OCI-LY1 (cell line): Measurements from ENCODE around the gene TSPAN6.

Source experiments
- H2AFZ ChIP-seq: fragments of 200-600 bp; sonication (generic), shearing (Covaris generic); 2 replicates; pipeline ENCODE4 v1.6.0; 2014; ENCODE audit warnings: antibody characterized with exemption, mild to moderate bottlenecking, low read length
- H3F3A ChIP-seq: fragments of 200-600 bp; sonication (generic), shearing (Covaris generic); 2 replicates; pipeline ENCODE4 v1.6.0; 2014; ENCODE audit warnings: mild to moderate bottlenecking, antibody characterized with exemption, low read length, moderate library complexity; ENCODE audit not compliant: insufficient read depth
- H3K27ac ChIP-seq: fragments of 200-600 bp; sonication (generic); 2 replicates; pipeline ENCODE4 v1.5.1; 2014; ENCODE audit warnings: low read length, mixed run types, mild to moderate bottlenecking, low read depth; ENCODE audit not compliant: poor library complexity, severe bottlenecking
- H3K27me3 ChIP-seq: fragments of 200-600 bp; sonication (generic); 2 replicates; pipeline ENCODE4 v1.6.0; 2014; ENCODE audit warnings: antibody characterized with exemption, mild to moderate bottlenecking, low read length, moderate library complexity; ENCODE audit not compliant: insufficient read depth
- H3K36me3 ChIP-seq: fragments of 200-600 bp; sonication (generic); 2 replicates; pipeline ENCODE4 v1.6.1; 2014; ENCODE audit warnings: mild to moderate bottlenecking, antibody characterized with exemption, low read length, moderate library complexity, mixed read lengths; ENCODE audit not compliant: insufficient read depth
- H3K4me1 ChIP-seq: fragments of 200-600 bp; sonication (generic); 2 replicates; pipeline ENCODE4 v1.5.1; 2014; ENCODE audit warnings: mild to moderate bottlenecking, low read length, moderate library complexity; ENCODE audit not compliant: insufficient read depth, severe bottlenecking
- H3K4me2 ChIP-seq: fragments of 200-600 bp; sonication (generic), shearing (Covaris generic); 2 replicates; pipeline ENCODE4 v1.6.1; 2014; ENCODE audit warnings: low read length
- H3K4me3 ChIP-seq: fragments of 200-600 bp; sonication (generic); 2 replicates; pipeline ENCODE4 v1.5.1; 2014; ENCODE audit warnings: low read length, low read depth, mild to moderate bottlenecking, mixed read lengths; ENCODE audit not compliant: poor library complexity, severe bottlenecking
- H3K79me2 ChIP-seq: fragments of 200-600 bp; shearing (Covaris generic); 2 replicates; pipeline ENCODE4 v1.6.1; 2016; ENCODE audit warnings: mixed run types, low read length, mixed read lengths; ENCODE audit not compliant: insufficient read depth
- H3K9ac ChIP-seq: fragments of 200-600 bp; sonication (generic), shearing (Covaris generic); 2 replicates; pipeline ENCODE4 v1.6.1; 2014; ENCODE audit warnings: mild to moderate bottlenecking, low read length, mixed read lengths
- H3K9me2 ChIP-seq: fragments of 200-600 bp; sonication (generic), shearing (Covaris generic); 2 replicates; pipeline ENCODE4 v1.6.1; 2014; ENCODE audit warnings: low read depth, mild to moderate bottlenecking, low read length, mixed read lengths
- H3K9me3 ChIP-seq: fragments of 200-600 bp; shearing (Covaris generic); 2 replicates; pipeline ENCODE4 v1.6.1; 2014; ENCODE audit warnings: low read length, mixed read lengths
- H4K20me1 ChIP-seq: fragments of 200-600 bp; sonication (generic), shearing (Covaris generic); 2 replicates; pipeline ENCODE4 v1.6.0; 2016; ENCODE audit warnings: mild to moderate bottlenecking, low read length; ENCODE audit not compliant: insufficient read depth
- EZH2 ChIP-seq: fragments of 200-600 bp; sonication (generic), shearing (Covaris generic); IDR thresholded peaks from 2 replicates; pipeline ENCODE4 v1.8.0; 2017; ENCODE audit warnings: borderline replicate concordance, mixed run types, mild to moderate bottlenecking, antibody characterized with exemption, low read length, moderate library complexity, mixed read lengths
- TF ChIP-seq, protein P1 (sequence below): fragments of 200-600 bp; sonication (generic), shearing (Covaris generic); IDR thresholded peaks from 2 replicates; pipeline ENCODE4 v1.5.1; 2017; ENCODE audit warnings: mild to moderate bottlenecking, antibody characterized with exemption, low read length, moderate library complexity, mixed read lengths

The TSPAN6 gene

DNA sequence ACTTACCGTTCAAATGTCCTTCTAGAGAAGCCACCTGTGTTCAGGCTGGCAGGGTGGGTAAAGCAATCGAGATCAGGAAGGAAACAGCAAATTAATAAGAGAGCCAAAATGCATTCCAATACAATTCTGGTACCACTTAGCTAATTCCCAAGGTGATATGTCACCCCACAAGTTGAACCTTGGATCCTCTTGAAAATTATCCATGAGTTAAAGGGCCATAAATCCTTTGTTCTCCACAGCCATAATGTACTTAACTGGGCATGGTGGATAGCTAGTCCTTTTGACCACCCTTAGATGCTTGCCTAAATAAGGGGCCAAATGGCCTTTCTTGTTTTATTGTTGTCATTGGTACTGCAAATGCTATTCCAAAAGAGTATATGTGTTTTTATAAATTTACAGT is 49.9 kb downstream of the TSPAN6 start:
- H3K4me2 ChIP-seq, result no peak overlapping the region
- H3K9me2 ChIP-seq, result no peaks in the 10 kb centered on the region
- H3K9ac ChIP-seq, result no peak overlapping the region
- no peaks in the 10 kb centered on the region for H4K20me1 ChIP-seq
- H3K27ac ChIP-seq, result no peak overlapping the region
- H3K4me3 ChIP-seq, result no peak overlapping the region
- no peak for TF ChIP-seq EZH2
- TF ChIP-seq, protein P1, sequence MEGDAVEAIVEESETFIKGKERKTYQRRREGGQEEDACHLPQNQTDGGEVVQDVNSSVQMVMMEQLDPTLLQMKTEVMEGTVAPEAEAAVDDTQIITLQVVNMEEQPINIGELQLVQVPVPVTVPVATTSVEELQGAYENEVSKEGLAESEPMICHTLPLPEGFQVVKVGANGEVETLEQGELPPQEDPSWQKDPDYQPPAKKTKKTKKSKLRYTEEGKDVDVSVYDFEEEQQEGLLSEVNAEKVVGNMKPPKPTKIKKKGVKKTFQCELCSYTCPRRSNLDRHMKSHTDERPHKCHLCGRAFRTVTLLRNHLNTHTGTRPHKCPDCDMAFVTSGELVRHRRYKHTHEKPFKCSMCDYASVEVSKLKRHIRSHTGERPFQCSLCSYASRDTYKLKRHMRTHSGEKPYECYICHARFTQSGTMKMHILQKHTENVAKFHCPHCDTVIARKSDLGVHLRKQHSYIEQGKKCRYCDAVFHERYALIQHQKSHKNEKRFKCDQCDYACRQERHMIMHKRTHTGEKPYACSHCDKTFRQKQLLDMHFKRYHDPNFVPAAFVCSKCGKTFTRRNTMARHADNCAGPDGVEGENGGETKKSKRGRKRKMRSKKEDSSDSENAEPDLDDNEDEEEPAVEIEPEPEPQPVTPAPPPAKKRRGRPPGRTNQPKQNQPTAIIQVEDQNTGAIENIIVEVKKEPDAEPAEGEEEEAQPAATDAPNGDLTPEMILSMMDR, result no peak
- no peaks in the 10 kb centered on the region for H3K36me3 ChIP-seq
- H3F3A ChIP-seq, result no peaks in the 10 kb centered on the region
- H3K4me1 ChIP-seq, result no peaks in the 10 kb centered on the region
- H3K79me2 ChIP-seq, result no peaks in the 10 kb centered on the region
- no peaks in the 10 kb centered on the region for H3K27me3 ChIP-seq
- no peaks in the 10 kb centered on the region for H3K9me3 ChIP-seq
- H2AFZ ChIP-seq, result no peak overlapping the region

DNA sequence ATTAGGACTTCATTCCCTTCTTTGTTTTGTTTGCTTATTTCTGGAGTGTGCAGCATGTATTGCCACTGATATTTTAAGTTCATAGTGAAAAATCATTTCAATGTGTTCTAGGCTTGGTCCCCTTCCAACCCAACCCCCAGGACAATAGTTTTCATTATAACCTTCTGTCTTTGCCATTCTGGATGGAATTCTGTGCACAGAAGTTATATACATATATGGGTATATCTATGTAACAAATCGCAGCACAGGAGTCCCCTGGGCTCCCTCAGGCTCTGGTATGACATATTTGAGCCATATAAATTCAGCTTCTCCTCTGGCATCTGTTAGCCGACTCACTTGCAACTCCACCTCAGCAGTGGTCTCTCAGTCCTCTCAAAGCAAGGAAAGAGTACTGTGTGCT is 52.0 kb downstream of the TSPAN6 start, which contains the start of gene TNMD:
Gene TNMD (plus strand): TSS at position 326 of the 400 bp plus-strand sequence. CDS start 83 bp downstream, outside the sequence.
- Histone ChIP-seq H3K9ac (no peak within 1 kb of the TSS), H3K27ac (no peak within 1 kb of the TSS)

More for the DNA sequence above, 52.0 kb downstream of the TSPAN6 start, which contains the start of gene TNMD:
- H3K36me3 ChIP-seq, result no peaks in the 10 kb centered on the region
- no peaks in the 10 kb centered on the region for H3K9me3 ChIP-seq
- H3K4me1 ChIP-seq, result no peaks in the 10 kb centered on the region
- TF ChIP-seq, protein P1, result no peak
- TF ChIP-seq EZH2, result no peak
- H3K4me3 ChIP-seq, result no peak within 1 kb of the TSS
- H2AFZ ChIP-seq, result no peak within 1 kb of the TSS
- no peak within 1 kb of the TSS for H3K4me2 ChIP-seq
- no peaks in the 10 kb centered on the region for H4K20me1 ChIP-seq
- no peaks in the 10 kb centered on the region for H3K79me2 ChIP-seq
- H3K27me3 ChIP-seq, result no peaks in the 10 kb centered on the region
- H3F3A ChIP-seq, result no peaks in the 10 kb centered on the region
- no peaks in the 10 kb centered on the region for H3K9me2 ChIP-seq
